Keratinocyte (primary cell): Measurements from ENCODE around the gene BBOX1. TPM values are rescaled to one million over a fixed set of nuclear protein-coding genes. Genes with fewer than 3 reads are reported as not detected.

ENCODE experiments used
- DNase-seq: peaks from one replicate; pipeline ENCODE4 v3.0.0-alpha.2; 2011; ENCODE audit warnings: low read depth, missing footprints, low spot score
- FAIRE-seq: peaks from 2 replicates; lab custom pipeline; 2011; peaks lifted over from hg19 to GRCh38; lab: Jason Lieb, UNC
- H2AFZ ChIP-seq: 2 replicates; pipeline ENCODE4 v1.6.0; 2012; ENCODE audit warnings: low read length, control low read depth, inconsistent platforms; ENCODE audit not compliant: control insufficient read depth
- H3K27ac ChIP-seq: 2 replicates; pipeline ENCODE4 v1.5.1; 2011; ENCODE audit warnings: low read length; ENCODE audit not compliant: control insufficient read depth, insufficient read depth
- H3K27me3 ChIP-seq: 3 replicates; pipeline ENCODE4 v1.6.0; 2011; ENCODE audit warnings: low read length; ENCODE audit not compliant: control insufficient read depth, insufficient read depth; ENCODE audit errors: extremely low read depth
- H3K36me3 ChIP-seq, 2 experiments: 2 replicates in 1 of 2; 3 replicates in 1 of 2; pipeline ENCODE4 v1.5.1; 2011; ENCODE audit warnings: low read length in 2 of 2, mild to moderate bottlenecking in 1 of 2; ENCODE audit not compliant: control insufficient read depth in 2 of 2, insufficient read depth in 2 of 2; ENCODE audit errors: extremely low read depth in 1 of 2
- H3K4me1 ChIP-seq: 3 replicates; pipeline ENCODE4 v1.5.1; 2011; ENCODE audit warnings: low read length; ENCODE audit not compliant: control insufficient read depth, insufficient read depth; ENCODE audit errors: extremely low read depth
- H3K4me2 ChIP-seq: 3 replicates; pipeline ENCODE4 v1.6.0; 2011; ENCODE audit warnings: low read depth, low read length; ENCODE audit not compliant: control insufficient read depth, insufficient read depth; ENCODE audit errors: extremely low read depth
- H3K4me3 ChIP-seq, 3 experiments: fragments of 200-600 bp in 1 of 3; sonication (generic) in 1 of 3; 2 replicates in 2 of 3; 3 replicates in 1 of 3; pipeline ENCODE4 v1.5.1; 2011 to 2016; ENCODE audit warnings: low read length in 3 of 3, mild to moderate bottlenecking in 3 of 3, control low read depth in 2 of 3, inconsistent platforms in 1 of 3, low read depth in 1 of 3, mixed read lengths in 1 of 3, mixed run types in 1 of 3, moderate library complexity in 1 of 3; ENCODE audit not compliant: control insufficient read depth in 2 of 3, insufficient read depth in 2 of 3; ENCODE audit errors: extremely low read depth in 1 of 3
- H3K79me2 ChIP-seq: 2 replicates; pipeline ENCODE4 v1.6.0; 2012; ENCODE audit warnings: low read length; ENCODE audit not compliant: control insufficient read depth, insufficient read depth
- H3K9ac ChIP-seq: 3 replicates; pipeline ENCODE4 v1.6.0; 2011; ENCODE audit warnings: low read length; ENCODE audit not compliant: control insufficient read depth, insufficient read depth; ENCODE audit errors: extremely low read depth
- H3K9me1 ChIP-seq: 3 replicates; pipeline ENCODE4 v1.6.0; 2011; ENCODE audit warnings: low read length; ENCODE audit not compliant: control insufficient read depth, insufficient read depth; ENCODE audit errors: extremely low read depth
- H3K9me3 ChIP-seq: 2 replicates; pipeline ENCODE4 v1.5.1; 2012; ENCODE audit warnings: low read depth, low read length; ENCODE audit not compliant: control insufficient read depth
- H4K20me1 ChIP-seq: 3 replicates; pipeline ENCODE4 v1.6.0; 2011; ENCODE audit warnings: low read length; ENCODE audit not compliant: control insufficient read depth, insufficient read depth; ENCODE audit errors: extremely low read depth
- CTCF ChIP-seq, 3 experiments: IDR thresholded peaks in 1 of 3; conservative IDR thresholded peaks in 1 of 3; optimal IDR thresholded peaks in 1 of 3; 2 replicates in 2 of 3; 3 replicates in 1 of 3; pipeline versions ENCODE3 to v1.5.1; 2011; ENCODE audit warnings: low read length in 3 of 3, mild to moderate bottlenecking in 3 of 3, moderate library complexity in 2 of 3, control low read depth in 1 of 3, inconsistent platforms in 1 of 3; ENCODE audit not compliant: insufficient read depth in 2 of 3; ENCODE audit errors: extremely low read depth in 1 of 3
- EZH2 ChIP-seq: IDR thresholded peaks from one replicate; pipeline ENCODE4 v1.6.1; 2012; ENCODE audit warnings: inconsistent platforms, mild to moderate bottlenecking, low read length, moderate library complexity
- dilution Hi-C: fragments of 300-500 bp; cut with MboI; formaldehyde crosslinking; loops from one replicate; pipeline ENCODE4 v1.7.0; 2020; ENCODE audit warnings: low sequenced_read_pairs; ENCODE audit not compliant: extremely low pct_ligation_motif_present
- polyA plus RNA-seq, 5 experiments: library from polyadenylated mRNA; depleted of rRNA in 3 of 5; stranded (reverse) in 3 of 5; stranded (forward) in 1 of 5; unstranded in 1 of 5; fragments of >200 nt; gene quantifications; 1 replicate in 1 of 5; 2 replicates in 3 of 5; 3 replicates in 1 of 5; pipeline versions ENCODE4 v1.2.1 to v1.2.3, GENCODE V29; 2011 to 2012; ENCODE audit warnings: missing spikeins in 2 of 5, low read depth in 1 of 5, low replicate concordance in 1 of 5

The BBOX1 gene
- polyA plus RNA-seq, 1 donor (not counting 4 experiments of a cell fraction or from before 2014, with no cell fraction given): 2.4 TPM

- no peaks in the 10 kb centered on the region for H3K79me2 ChIP-seq
- H3K9me1 ChIP-seq: no peaks in the 10 kb centered on the region
- no peak overlapping the region for H3K4me3 ChIP-seq
- no peaks in the 10 kb centered on the region for H4K20me1 ChIP-seq
- H3K9ac ChIP-seq: no peak overlapping the region
- H3K4me2 ChIP-seq: no peak overlapping the region
- no peaks in the 10 kb centered on the region for H3K27me3 ChIP-seq
- peaks cover 1% of the 10 kb centered on the region for H3K4me1 ChIP-seq
- FAIRE-seq (no peak), DNase-seq (no peak)
- no peak overlapping the region for H3K27ac ChIP-seq
- dilution Hi-C loops: no loop called here
- no peaks in the 10 kb centered on the region for H3K36me3 ChIP-seq
- TF ChIP-seq EZH2 (no peak), CTCF (optimal IDR thresholded peaks at IDR 0.05 in 1 of 3, IDR thresholded peaks at IDR 0.05 in 1 of 3, conservative IDR thresholded peaks at IDR 0.05 in 1 of 3; ENCODE audit: extremely low read depth in 1 of 3, insufficient read depth in 2 of 3, low read length in 3 of 3) (no peak)
- H2AFZ ChIP-seq: no peak overlapping the region
- no peaks in the 10 kb centered on the region for H3K9me3 ChIP-seq
Observed at GRCh38 chr11:27120211-27120610, 79.6 kb downstream of the BBOX1 start.

DNA sequence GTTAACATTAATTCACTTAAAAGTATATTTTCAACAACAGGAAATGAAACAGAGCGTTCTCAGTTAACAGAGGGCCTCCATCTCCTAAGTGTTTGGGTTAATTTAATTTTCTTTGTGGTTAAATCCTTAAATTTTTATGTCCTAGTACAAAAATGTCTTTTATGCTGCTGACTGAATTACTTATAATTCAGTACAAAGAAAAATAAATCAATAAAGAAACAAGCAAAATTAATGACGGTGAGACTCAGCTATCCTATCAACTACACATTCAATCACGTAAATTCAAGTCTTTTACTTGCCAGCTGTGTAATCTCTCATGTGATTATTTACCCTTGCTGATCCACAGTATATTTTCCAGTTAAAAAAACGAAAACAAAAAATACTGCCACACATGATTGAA is 81.4 kb downstream of the BBOX1 start:
- Histone ChIP-seq H3K79me2 (no peaks in the 10 kb centered on the region), H3K36me3 (no peaks in the 10 kb centered on the region), H3K9ac (no peak overlapping the region), H3K4me2 (no peak overlapping the region), H3K4me1 (no peaks in the 10 kb centered on the region), H3K27me3 (no peaks in the 10 kb centered on the region), H3K9me3 (no peaks in the 10 kb centered on the region), H4K20me1 (no peaks in the 10 kb centered on the region), H3K9me1 (no peaks in the 10 kb centered on the region), H3K27ac (no peak overlapping the region), H2AFZ (no peak overlapping the region), H3K4me3 (no peak overlapping the region)
- TF ChIP-seq EZH2: no peak
- TF ChIP-seq CTCF (optimal IDR thresholded peaks at IDR 0.05 in 1 of 3, IDR thresholded peaks at IDR 0.05 in 1 of 3, conservative IDR thresholded peaks at IDR 0.05 in 1 of 3; ENCODE audit: extremely low read depth in 1 of 3, insufficient read depth in 2 of 3, low read length in 3 of 3): no peak
- dilution Hi-C loops: no loop called here
- FAIRE-seq: no peak
- no peak for DNase-seq
